Stimulated activated CD4-positive, alpha-beta T cell treated with anti-CD3 and anti-CD28 coated beads, Interleukin-12 subunit alpha, Interleukin-12 subunit beta, amount 100 ng/mL, for 4 hours (primary cell): ENCODE measurements around the gene XAB2.

Experiments
- DNase-seq: peaks from one replicate; pipeline ENCODE4 v3.0.0-alpha.2; 2020

The XAB2 gene

DNA sequence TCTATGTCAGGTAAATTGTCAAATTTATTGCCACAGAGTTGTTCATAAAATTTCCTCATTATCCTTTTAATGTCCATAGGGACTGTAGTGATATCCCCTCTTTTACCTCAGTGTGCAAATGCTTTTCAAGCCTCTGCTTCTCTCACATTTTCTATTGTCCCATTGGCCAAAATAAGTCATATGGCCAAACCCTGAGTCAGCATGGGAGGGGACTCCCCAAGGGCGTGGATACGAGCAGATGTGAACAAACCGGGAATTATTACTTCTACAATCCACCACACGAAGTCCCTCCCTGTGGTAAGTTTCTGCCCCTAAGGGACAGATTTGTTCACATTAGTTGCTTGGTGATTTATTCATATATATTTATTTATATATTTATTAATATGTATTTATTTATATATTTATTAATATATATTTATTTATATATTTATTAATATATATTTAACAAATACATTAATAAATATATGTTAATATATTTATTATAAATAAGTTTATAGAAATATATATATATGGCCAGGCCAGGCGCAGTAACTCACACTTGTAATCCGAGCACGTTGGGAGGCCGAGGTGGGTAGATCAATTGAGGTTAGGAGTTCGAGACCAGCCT, 53.8 kb downstream of the XAB2 start:
- DNase-seq: no peak

DNA sequence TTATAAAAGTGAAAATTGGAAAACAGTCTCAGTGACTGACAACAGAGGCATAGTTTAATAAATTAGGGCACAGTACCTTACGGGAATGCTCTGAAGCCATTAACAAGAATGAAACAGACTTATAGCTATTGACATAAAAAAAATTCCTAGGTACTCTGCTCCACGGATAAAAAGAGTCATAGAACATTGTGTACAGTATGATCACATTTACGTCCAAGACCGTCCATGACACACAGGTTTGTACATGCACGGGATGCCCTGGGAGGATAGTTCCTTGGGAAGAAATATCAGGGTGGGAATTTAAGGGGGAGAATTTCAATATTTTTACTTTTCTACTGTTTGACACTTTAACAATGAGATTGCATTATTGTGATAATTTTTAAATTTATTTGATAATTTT, 58.6 kb downstream of the XAB2 start:
- no peak for DNase-seq
